Brain microvascular endothelial cell (primary cell): Measurements from ENCODE around the gene SNAPIN.

Experiments used
- DNase-seq: peaks from one replicate; pipeline ENCODE4 v3.0.0-alpha.2; 2020
- H3K27ac ChIP-seq: fragments of 250-450 bp; sonication (Bioruptor Pico); 2 replicates; pipeline ENCODE4 v1.5.1; 2020; ENCODE audit warnings: mild to moderate bottlenecking, moderate library complexity
- H3K27me3 ChIP-seq: fragments of 250-450 bp; sonication (Bioruptor Pico); replicated peaks from 2 replicates; pipeline ENCODE4 v1.5.1; 2020; ENCODE audit warnings: mild to moderate bottlenecking
- H3K36me3 ChIP-seq: fragments of 250-450 bp; sonication (Bioruptor Pico); replicated peaks from 2 replicates; pipeline ENCODE4 v1.5.1; 2020; ENCODE audit warnings: mild to moderate bottlenecking
- H3K4me3 ChIP-seq: 2 replicates; pipeline ENCODE4 v1.5.1; 2011; ENCODE audit warnings: low read depth, mild to moderate bottlenecking, control low read depth, low read length, moderate library complexity
- CTCF ChIP-seq: IDR thresholded peaks from 2 replicates; pipeline ENCODE4 v1.5.1; 2011; ENCODE audit warnings: low read depth, mild to moderate bottlenecking, moderate library complexity, low read length, control low read depth, inconsistent platforms; ENCODE audit errors: missing control alignments
- in situ Hi-C: cut with HindIII; loops from 2 replicates; pipeline ENCODE4 v1.10.0; 2017; ENCODE audit warnings: low sequenced_read_pairs, low pct_ligation_motif_present

The SNAPIN gene

GRCh38 chr1:153685544-153686340 is 27.2 kb downstream of the SNAPIN start:
- peaks cover 7% of the 10 kb centered on the region for H3K27me3 ChIP-seq
- DNase-seq: no peak
- no peak overlapping the region for H3K4me3 ChIP-seq
- TF ChIP-seq CTCF: no peak
- in situ Hi-C loops: no loop called here
- H3K27ac ChIP-seq: no peak overlapping the region
- H3K36me3 ChIP-seq: no peaks in the 10 kb centered on the region

- no peak overlapping the region for H3K27ac ChIP-seq
- no peak for DNase-seq
- no peaks in the 10 kb centered on the region for H3K27me3 ChIP-seq
- no peak for TF ChIP-seq CTCF
- H3K36me3 ChIP-seq: no peaks in the 10 kb centered on the region
- no peak overlapping the region for H3K4me3 ChIP-seq
- in situ Hi-C loops: no loop called here
Observed at GRCh38 chr1:153687346-153688125, 29.0 kb downstream of the SNAPIN start.

- H3K27me3 ChIP-seq: no peaks in the 10 kb centered on the region
- no peak for DNase-seq
- H3K4me3 ChIP-seq: no peak overlapping the region
- no peak overlapping the region for H3K27ac ChIP-seq
- in situ Hi-C loops: no loop called here
- no peak for TF ChIP-seq CTCF
- H3K36me3 ChIP-seq: no peaks in the 10 kb centered on the region
Observed at GRCh38 chr1:153688276-153688675, 29.8 kb downstream of the SNAPIN start.

GRCh38 chr1:153688736-153689328 is 30.3 kb downstream of the SNAPIN start:
- Histone ChIP-seq H3K27ac (no peak overlapping the region), H3K4me3 (no peak overlapping the region), H3K27me3 (no peaks in the 10 kb centered on the region), H3K36me3 (no peaks in the 10 kb centered on the region)
- in situ Hi-C loops: no loop called here
- TF ChIP-seq CTCF: no peak
- no peak for DNase-seq

GRCh38 chr1:153693466-153693865 is 35.0 kb downstream of the SNAPIN start:
- Histone ChIP-seq H3K27me3 (no peaks in the 10 kb centered on the region), H3K36me3 (no peaks in the 10 kb centered on the region), H3K27ac (no peak overlapping the region), H3K4me3 (no peak overlapping the region)
- in situ Hi-C loops: no loop called here
- DNase-seq: no peak
- TF ChIP-seq CTCF: no peak
